HCT116 (cell line): ENCODE data around the gene HIVEP2.

ENCODE experiments used
- CBX3 ChIP-seq: IDR thresholded peaks from 2 replicates; pipeline ENCODE4 v1.6.1; 2012; ENCODE audit warnings: low read depth
- EZH2 ChIP-seq: fragments of 200-600 bp; sonication (generic); IDR thresholded peaks from 2 replicates; pipeline ENCODE4 v1.6.1; 2017; ENCODE audit warnings: antibody characterized with exemption, mixed run types
- POLR2A ChIP-seq: IDR thresholded peaks from 2 replicates; pipeline ENCODE4 v1.7.0; 2011; ENCODE audit warnings: borderline replicate concordance; ENCODE audit not compliant: insufficient read depth, insufficient read length; ENCODE audit errors: extremely low read depth
- POLR2AphosphoS5 ChIP-seq: IDR thresholded peaks from 2 replicates; pipeline ENCODE4 v1.6.1; 2011; ENCODE audit warnings: mild to moderate bottlenecking, low read depth, low read length, moderate library complexity
- RAD21 ChIP-seq: IDR thresholded peaks from 2 replicates; pipeline ENCODE4 v1.6.1; 2012; ENCODE audit warnings: low read depth, mild to moderate bottlenecking
- SP1 ChIP-seq: IDR thresholded peaks from 2 replicates; pipeline ENCODE4 v1.6.1; 2012; ENCODE audit warnings: low read depth
- YY1 ChIP-seq: IDR thresholded peaks from 2 replicates; pipeline ENCODE4 v1.6.1; 2011; ENCODE audit warnings: low read length, low read depth, moderate library complexity, mild to moderate bottlenecking; ENCODE audit not compliant: insufficient replicate concordance; ENCODE audit errors: extremely low read depth
- TF ChIP-seq, protein P1 (sequence below), 3 experiments: fragments of 200-600 bp in 1 of 3; sonication (generic) in 1 of 3; IDR thresholded peaks in 2 of 3; conservative IDR thresholded peaks in 1 of 3; 2 replicates each; pipeline ENCODE4 v1.5.1; 2012 to 2017; ENCODE audit warnings: low read depth in 2 of 3, low read length in 2 of 3, antibody characterized with exemption in 1 of 3, borderline replicate concordance in 1 of 3, control low read depth in 1 of 3, mild to moderate bottlenecking in 1 of 3, mixed read lengths in 1 of 3, mixed run types in 1 of 3, moderate library complexity in 1 of 3; ENCODE audit not compliant: insufficient read depth in 1 of 3
- TF ChIP-seq, protein P2 (sequence below): IDR thresholded peaks from 2 replicates; pipeline ENCODE4 v1.6.1; 2012; ENCODE audit warnings: low read depth
- TF ChIP-seq, protein P3 (sequence below): IDR thresholded peaks from 2 replicates; pipeline ENCODE4 v1.6.1; 2012

DNA sequence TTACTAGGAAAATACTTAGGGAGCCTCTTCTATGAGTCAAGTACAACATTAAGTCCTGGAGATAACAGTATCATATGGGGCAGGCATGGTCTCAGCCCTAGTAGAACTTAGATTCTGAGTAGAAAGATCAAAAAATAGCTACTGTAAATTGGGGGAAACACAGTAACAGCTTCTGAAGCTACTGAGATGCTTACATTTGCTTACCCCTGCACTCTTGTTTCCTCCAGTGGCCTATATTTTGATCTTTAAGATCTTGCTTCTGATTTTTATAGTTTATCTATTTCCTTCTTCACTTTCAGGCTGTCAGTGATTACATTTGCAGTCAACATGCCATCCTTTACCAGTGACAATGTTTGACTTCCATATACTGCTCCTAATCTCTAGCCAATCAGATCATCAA is 35.3 kb downstream of the HIVEP2 start:
- TF ChIP-seq, protein P1, sequence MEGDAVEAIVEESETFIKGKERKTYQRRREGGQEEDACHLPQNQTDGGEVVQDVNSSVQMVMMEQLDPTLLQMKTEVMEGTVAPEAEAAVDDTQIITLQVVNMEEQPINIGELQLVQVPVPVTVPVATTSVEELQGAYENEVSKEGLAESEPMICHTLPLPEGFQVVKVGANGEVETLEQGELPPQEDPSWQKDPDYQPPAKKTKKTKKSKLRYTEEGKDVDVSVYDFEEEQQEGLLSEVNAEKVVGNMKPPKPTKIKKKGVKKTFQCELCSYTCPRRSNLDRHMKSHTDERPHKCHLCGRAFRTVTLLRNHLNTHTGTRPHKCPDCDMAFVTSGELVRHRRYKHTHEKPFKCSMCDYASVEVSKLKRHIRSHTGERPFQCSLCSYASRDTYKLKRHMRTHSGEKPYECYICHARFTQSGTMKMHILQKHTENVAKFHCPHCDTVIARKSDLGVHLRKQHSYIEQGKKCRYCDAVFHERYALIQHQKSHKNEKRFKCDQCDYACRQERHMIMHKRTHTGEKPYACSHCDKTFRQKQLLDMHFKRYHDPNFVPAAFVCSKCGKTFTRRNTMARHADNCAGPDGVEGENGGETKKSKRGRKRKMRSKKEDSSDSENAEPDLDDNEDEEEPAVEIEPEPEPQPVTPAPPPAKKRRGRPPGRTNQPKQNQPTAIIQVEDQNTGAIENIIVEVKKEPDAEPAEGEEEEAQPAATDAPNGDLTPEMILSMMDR (IDR thresholded peaks at IDR 0.05 in 2 of 3, conservative IDR thresholded peaks at IDR 0.05 in 1 of 3; ENCODE audit: borderline replicate concordance in 1 of 3, insufficient read depth in 1 of 3, low read depth in 2 of 3, low read length in 2 of 3) = no peak
- no peak for TF ChIP-seq POLR2A
- TF ChIP-seq POLR2AphosphoS5 = no peak
- no peak for TF ChIP-seq EZH2
- TF ChIP-seq RAD21 = no peak
- TF ChIP-seq, protein P2, sequence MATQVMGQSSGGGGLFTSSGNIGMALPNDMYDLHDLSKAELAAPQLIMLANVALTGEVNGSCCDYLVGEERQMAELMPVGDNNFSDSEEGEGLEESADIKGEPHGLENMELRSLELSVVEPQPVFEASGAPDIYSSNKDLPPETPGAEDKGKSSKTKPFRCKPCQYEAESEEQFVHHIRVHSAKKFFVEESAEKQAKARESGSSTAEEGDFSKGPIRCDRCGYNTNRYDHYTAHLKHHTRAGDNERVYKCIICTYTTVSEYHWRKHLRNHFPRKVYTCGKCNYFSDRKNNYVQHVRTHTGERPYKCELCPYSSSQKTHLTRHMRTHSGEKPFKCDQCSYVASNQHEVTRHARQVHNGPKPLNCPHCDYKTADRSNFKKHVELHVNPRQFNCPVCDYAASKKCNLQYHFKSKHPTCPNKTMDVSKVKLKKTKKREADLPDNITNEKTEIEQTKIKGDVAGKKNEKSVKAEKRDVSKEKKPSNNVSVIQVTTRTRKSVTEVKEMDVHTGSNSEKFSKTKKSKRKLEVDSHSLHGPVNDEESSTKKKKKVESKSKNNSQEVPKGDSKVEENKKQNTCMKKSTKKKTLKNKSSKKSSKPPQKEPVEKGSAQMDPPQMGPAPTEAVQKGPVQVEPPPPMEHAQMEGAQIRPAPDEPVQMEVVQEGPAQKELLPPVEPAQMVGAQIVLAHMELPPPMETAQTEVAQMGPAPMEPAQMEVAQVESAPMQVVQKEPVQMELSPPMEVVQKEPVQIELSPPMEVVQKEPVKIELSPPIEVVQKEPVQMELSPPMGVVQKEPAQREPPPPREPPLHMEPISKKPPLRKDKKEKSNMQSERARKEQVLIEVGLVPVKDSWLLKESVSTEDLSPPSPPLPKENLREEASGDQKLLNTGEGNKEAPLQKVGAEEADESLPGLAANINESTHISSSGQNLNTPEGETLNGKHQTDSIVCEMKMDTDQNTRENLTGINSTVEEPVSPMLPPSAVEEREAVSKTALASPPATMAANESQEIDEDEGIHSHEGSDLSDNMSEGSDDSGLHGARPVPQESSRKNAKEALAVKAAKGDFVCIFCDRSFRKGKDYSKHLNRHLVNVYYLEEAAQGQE = no peak
- TF ChIP-seq CBX3 = no peak
- no peak for TF ChIP-seq YY1
- TF ChIP-seq, protein P3, sequence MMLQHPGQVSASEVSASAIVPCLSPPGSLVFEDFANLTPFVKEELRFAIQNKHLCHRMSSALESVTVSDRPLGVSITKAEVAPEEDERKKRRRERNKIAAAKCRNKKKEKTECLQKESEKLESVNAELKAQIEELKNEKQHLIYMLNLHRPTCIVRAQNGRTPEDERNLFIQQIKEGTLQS = no peak
- no peak for TF ChIP-seq SP1
